Hippocampal formation (tissue), 2 donors: ENCODE data around the gene DLG2.

Experiments
- DNase-seq, 2 donors: peaks; one replicate each; lab custom pipeline; 2025; lab: John Stamatoyannopoulos, UW

The DLG2 gene

GRCh38 chr11:83409476-83409875, 2217.7 kb downstream of the DLG2 start:
- no peak for DNase-seq

- DNase-seq, result no peak
These were observed 2218.2 kb downstream of the DLG2 start for GRCh38 chr11:83408946-83409345.
